ENCODE data around the gene TSTD1. TPM values are rescaled to one million over a fixed set of nuclear protein-coding genes. Genes with fewer than 3 reads are reported as not detected.

The TSTD1 gene
- total and polyA plus RNA-seq, 9 donors, result 22.4 to 36.7 (median 26.1) TPM

GRCh38 chr1:161013131-161013487 is 25.7 kb downstream of the TSTD1 start:
- H3K4me1 ChIP-seq (ENCODE audit: control insufficient read depth, insufficient read depth, low read length), result peaks cover 11% of the 10 kb centered on the region
- H3K36me3 ChIP-seq (ENCODE audit: control insufficient read depth, insufficient read depth, low read length), result no peaks in the 10 kb centered on the region
- no peak overlapping the region for H3K4me3 ChIP-seq (ENCODE audit: low read length)
- H3K9me3 ChIP-seq (replicated peaks; ENCODE audit: control insufficient read depth, low read depth, low read length), result no peaks in the 10 kb centered on the region
- peak overlapping the region; percentile 85 for H3K27ac ChIP-seq (ENCODE audit: low read length)
- no peak for DNase-seq
- no peaks in the 10 kb centered on the region for H3K27me3 ChIP-seq (ENCODE audit: control insufficient read depth, insufficient read depth, low read length)

DNA sequence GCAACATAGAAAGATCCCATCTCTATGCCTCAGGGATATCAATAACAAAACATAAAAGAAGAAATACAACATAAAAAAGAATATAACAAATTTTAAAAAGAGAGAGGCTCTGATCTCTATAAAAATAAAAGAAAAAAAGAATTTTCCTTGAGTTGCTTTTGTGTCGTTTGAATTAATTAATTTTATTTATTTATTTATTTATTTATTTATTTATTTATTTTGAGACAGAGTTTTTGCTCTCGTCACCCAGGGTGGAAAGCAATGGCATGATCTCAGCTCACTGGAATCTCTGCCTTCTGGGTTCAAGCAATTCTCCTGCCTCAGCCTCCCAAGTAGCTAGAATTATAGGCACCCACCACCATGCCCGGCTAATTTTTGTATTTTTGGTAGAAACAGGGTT is 26.3 kb downstream of the TSTD1 start:
- Histone ChIP-seq H3K4me3 (ENCODE audit: low read length) (no peak overlapping the region), H3K27ac (ENCODE audit: low read length) (no peak overlapping the region), H3K9me3 (replicated peaks; ENCODE audit: control insufficient read depth, low read depth, low read length) (no peaks in the 10 kb centered on the region), H3K36me3 (ENCODE audit: control insufficient read depth, insufficient read depth, low read length) (no peaks in the 10 kb centered on the region), H3K27me3 (ENCODE audit: control insufficient read depth, insufficient read depth, low read length) (no peaks in the 10 kb centered on the region), H3K4me1 (ENCODE audit: control insufficient read depth, insufficient read depth, low read length) (peaks cover 6% of the 10 kb centered on the region)
- DNase-seq, result no peak
- no CpG with 5 or more reads among the region's 3 CpGs for WGBS (ENCODE audit: insufficient coverage)

- no peaks in the 10 kb centered on the region for H3K9me3 ChIP-seq (replicated peaks; ENCODE audit: control insufficient read depth, low read depth, low read length)
- H3K4me3 ChIP-seq (ENCODE audit: low read length), result no peak overlapping the region
- peaks cover 6% of the 10 kb centered on the region for H3K4me1 ChIP-seq (ENCODE audit: control insufficient read depth, insufficient read depth, low read length)
- no peaks in the 10 kb centered on the region for H3K36me3 ChIP-seq (ENCODE audit: control insufficient read depth, insufficient read depth, low read length)
- H3K27ac ChIP-seq (ENCODE audit: low read length), result no peak overlapping the region
- 66% methylated on average over 2 of the region's 7 CpGs for WGBS (ENCODE audit: insufficient coverage)
- no peak for DNase-seq
- H3K27me3 ChIP-seq (ENCODE audit: control insufficient read depth, insufficient read depth, low read length), result no peaks in the 10 kb centered on the region
Observed at GRCh38 chr1:161009602-161010211, 29.1 kb downstream of the TSTD1 start.

DNA sequence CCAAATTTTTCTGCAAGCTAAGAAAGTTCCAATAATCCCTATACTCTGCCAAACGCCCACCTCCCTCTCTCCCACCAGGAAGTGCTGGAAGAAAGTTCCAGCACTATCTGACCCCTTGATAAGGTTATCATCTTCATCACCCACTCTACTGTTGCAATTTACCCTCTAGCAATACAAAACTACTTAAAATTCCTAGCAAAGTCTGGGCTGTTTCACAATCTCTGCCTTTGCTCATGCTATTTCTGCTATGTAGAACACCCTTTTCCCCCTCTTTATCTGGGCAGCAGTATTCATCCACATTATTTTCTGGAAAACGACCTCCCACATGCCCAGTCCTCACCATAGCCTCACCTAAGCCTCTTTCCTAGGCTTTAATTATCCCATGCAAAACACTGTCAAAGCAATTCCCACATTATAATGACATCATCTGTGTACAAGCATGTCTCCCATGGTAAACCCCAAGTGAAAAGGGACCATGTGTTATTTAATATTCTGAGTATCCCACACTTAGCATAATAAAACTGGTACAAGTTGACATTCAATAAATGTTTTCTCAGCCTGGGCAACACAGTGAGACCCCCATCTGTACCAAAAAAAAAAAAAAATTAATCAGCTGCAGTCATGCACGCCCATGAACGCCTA is 29.8 kb downstream of the TSTD1 start:
- Histone ChIP-seq H3K4me3 (ENCODE audit: low read length) (no peak overlapping the region), H3K27ac (ENCODE audit: low read length) (no peak overlapping the region), H3K27me3 (ENCODE audit: control insufficient read depth, insufficient read depth, low read length) (no peaks in the 10 kb centered on the region), H3K9me3 (replicated peaks; ENCODE audit: control insufficient read depth, low read depth, low read length) (no peaks in the 10 kb centered on the region), H3K4me1 (ENCODE audit: control insufficient read depth, insufficient read depth, low read length) (peaks cover 4% of the 10 kb centered on the region), H3K36me3 (ENCODE audit: control insufficient read depth, insufficient read depth, low read length) (no peaks in the 10 kb centered on the region)
- 52% methylated on average over 2 of the region's 4 CpGs for WGBS (ENCODE audit: insufficient coverage)
- DNase-seq, result no peak

- no peaks in the 10 kb centered on the region for H3K36me3 ChIP-seq (ENCODE audit: control insufficient read depth, insufficient read depth, low read length)
- H3K9me3 ChIP-seq (replicated peaks; ENCODE audit: control insufficient read depth, low read depth, low read length), result no peaks in the 10 kb centered on the region
- H3K27me3 ChIP-seq (ENCODE audit: control insufficient read depth, insufficient read depth, low read length), result no peaks in the 10 kb centered on the region
- DNase-seq, result no peak
- no peak overlapping the region for H3K4me3 ChIP-seq (ENCODE audit: low read length)
- H3K27ac ChIP-seq (ENCODE audit: low read length), result no peak overlapping the region
- WGBS (ENCODE audit: insufficient coverage), result no CpG with 5 or more reads among the region's 2 CpGs
- no peaks in the 10 kb centered on the region for H3K4me1 ChIP-seq (ENCODE audit: control insufficient read depth, insufficient read depth, low read length)
Observed at GRCh38 chr1:161007369-161007768, 31.4 kb downstream of the TSTD1 start.

GRCh38 chr1:161006563-161006962 is 32.2 kb downstream of the TSTD1 start:
- no peak overlapping the region for H3K4me3 ChIP-seq (ENCODE audit: low read length)
- 95% methylated on average over 4 of the region's 8 CpGs for WGBS (ENCODE audit: insufficient coverage)
- no peak for DNase-seq
- no peaks in the 10 kb centered on the region for H3K9me3 ChIP-seq (replicated peaks; ENCODE audit: control insufficient read depth, low read depth, low read length)
- no peaks in the 10 kb centered on the region for H3K27me3 ChIP-seq (ENCODE audit: control insufficient read depth, insufficient read depth, low read length)
- no peak overlapping the region for H3K27ac ChIP-seq (ENCODE audit: low read length)
- no peaks in the 10 kb centered on the region for H3K36me3 ChIP-seq (ENCODE audit: control insufficient read depth, insufficient read depth, low read length)
- H3K4me1 ChIP-seq (ENCODE audit: control insufficient read depth, insufficient read depth, low read length), result no peaks in the 10 kb centered on the region

DNA sequence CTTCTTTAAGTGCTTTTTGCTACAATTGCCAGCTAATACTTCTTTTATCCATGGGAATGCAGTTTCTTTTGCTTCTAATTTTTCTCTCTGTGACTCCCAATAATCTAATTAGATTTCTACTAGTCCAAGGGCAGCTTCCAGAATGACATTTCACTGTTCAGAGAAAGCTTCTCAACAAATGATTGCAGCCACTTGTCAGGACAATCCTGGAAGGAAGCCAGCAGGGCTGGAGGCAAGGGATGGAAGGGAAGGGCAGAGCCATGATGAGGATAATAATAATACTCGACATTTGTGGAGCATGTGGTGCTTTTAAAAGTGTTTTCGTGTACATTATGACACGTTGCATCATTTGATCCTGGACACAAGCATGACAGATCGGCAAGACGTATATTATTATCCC is 37.2 kb downstream of the TSTD1 start:
- DNase-seq, result no peak
- H3K36me3 ChIP-seq (ENCODE audit: control insufficient read depth, insufficient read depth, low read length), result peaks cover 17% of the 10 kb centered on the region
- no peak overlapping the region for H3K4me3 ChIP-seq (ENCODE audit: low read length)
- 61% methylated on average over 5 of the region's 5 CpGs for WGBS (ENCODE audit: insufficient coverage)
- H3K27me3 ChIP-seq (ENCODE audit: control insufficient read depth, insufficient read depth, low read length), result no peaks in the 10 kb centered on the region
- H3K4me1 ChIP-seq (ENCODE audit: control insufficient read depth, insufficient read depth, low read length), result no peaks in the 10 kb centered on the region
- no peaks in the 10 kb centered on the region for H3K9me3 ChIP-seq (replicated peaks; ENCODE audit: control insufficient read depth, low read depth, low read length)
- no peak overlapping the region for H3K27ac ChIP-seq (ENCODE audit: low read length)

DNA sequence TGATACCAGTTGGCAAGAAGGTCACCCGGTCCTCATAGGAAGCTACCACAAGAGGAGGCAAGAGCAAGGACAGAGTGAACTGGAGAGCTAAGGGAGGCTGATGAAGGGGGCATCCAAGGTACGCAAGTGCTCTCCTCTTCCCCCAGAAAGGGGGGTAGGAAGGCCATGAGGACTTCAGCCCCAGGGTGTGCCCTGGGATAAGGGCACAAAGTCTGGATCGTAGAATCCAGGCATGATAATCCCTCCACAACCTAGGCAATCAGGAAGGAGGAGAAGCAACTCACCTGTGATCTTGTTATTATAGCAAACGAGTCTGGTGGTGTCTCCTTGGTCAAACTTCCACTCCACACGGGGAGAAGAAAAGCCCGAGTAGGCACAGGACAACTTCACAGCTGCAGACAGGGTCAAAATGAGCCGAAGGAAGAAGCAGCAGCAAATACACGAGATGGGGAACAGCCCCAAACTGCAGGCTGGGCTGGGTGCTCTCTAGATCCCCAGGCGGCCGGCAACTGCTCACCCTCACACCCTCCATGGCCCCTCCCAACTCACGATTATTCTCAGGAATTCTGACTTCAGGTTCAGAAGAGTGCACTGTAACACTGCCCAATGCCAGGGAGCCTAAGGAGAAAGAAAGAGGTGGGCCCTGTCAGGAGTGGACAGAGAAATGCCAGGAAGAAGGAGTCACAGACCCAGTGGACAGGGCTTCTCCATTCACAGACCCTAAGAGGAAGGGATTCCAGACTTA is 37.9 kb downstream of the TSTD1 start:
- Histone ChIP-seq H3K4me3 (ENCODE audit: low read length) (no peak overlapping the region), H3K27me3 (ENCODE audit: control insufficient read depth, insufficient read depth, low read length) (no peaks in the 10 kb centered on the region), H3K9me3 (replicated peaks; ENCODE audit: control insufficient read depth, low read depth, low read length) (no peaks in the 10 kb centered on the region), H3K27ac (ENCODE audit: low read length) (no peak overlapping the region), H3K4me1 (ENCODE audit: control insufficient read depth, insufficient read depth, low read length) (no peaks in the 10 kb centered on the region), H3K36me3 (ENCODE audit: control insufficient read depth, insufficient read depth, low read length) (peaks cover 17% of the 10 kb centered on the region)
- WGBS (ENCODE audit: insufficient coverage), result 80% methylated on average over 7 of the region's 11 CpGs
- DNase-seq, result no peak

GRCh38 chr1:160999376-160999775 is 39.4 kb downstream of the TSTD1 start:
- DNase-seq, result no peak
- no peak overlapping the region for H3K4me3 ChIP-seq (ENCODE audit: low read length)
- H3K27me3 ChIP-seq (ENCODE audit: control insufficient read depth, insufficient read depth, low read length), result no peaks in the 10 kb centered on the region
- H3K9me3 ChIP-seq (replicated peaks; ENCODE audit: control insufficient read depth, low read depth, low read length), result no peaks in the 10 kb centered on the region
- H3K4me1 ChIP-seq (ENCODE audit: control insufficient read depth, insufficient read depth, low read length), result no peaks in the 10 kb centered on the region
- no peak overlapping the region for H3K27ac ChIP-seq (ENCODE audit: low read length)
- peaks cover 17% of the 10 kb centered on the region for H3K36me3 ChIP-seq (ENCODE audit: control insufficient read depth, insufficient read depth, low read length)
- WGBS (ENCODE audit: insufficient coverage), result 79% methylated on average over 5 of the region's 5 CpGs

DNA sequence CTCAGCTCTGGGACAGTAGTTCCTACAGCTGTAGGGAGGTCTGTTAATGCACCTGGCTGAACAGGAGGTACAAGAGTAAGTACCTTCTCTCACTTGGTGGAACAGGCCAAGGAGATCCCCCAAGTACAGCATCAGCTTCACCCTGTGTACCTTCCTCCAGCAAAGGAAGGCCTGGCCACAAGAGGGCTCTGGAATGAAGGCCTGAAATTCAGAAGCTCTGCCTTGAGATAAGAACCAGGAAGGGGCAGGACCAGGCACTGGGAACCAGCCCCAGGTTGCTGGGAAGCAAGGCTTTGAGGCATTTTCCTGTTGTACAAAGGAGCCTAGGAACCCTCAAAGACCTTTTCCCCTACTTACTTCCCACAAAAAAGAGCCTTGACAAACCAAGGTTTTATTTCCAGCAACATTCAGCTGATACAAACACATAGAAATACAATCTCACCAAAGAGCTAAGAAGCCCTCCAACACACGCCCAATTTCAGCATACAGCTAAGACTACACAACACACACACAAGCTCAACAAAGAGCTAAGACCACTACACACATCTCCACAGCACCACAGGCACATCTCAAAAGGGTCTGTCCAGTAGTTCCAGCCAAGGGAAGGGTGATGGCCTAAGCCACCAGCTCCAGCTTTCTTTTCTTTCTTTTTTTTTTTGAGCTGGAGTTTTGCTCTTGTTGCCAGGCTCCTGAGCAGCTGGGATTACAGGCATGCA is 41.3 kb downstream of the TSTD1 start:
- Histone ChIP-seq H3K4me3 (ENCODE audit: low read length) (no peak overlapping the region), H3K36me3 (ENCODE audit: control insufficient read depth, insufficient read depth, low read length) (peaks cover 17% of the 10 kb centered on the region), H3K27ac (ENCODE audit: low read length) (peak overlapping the region; percentile 77), H3K4me1 (ENCODE audit: control insufficient read depth, insufficient read depth, low read length) (no peaks in the 10 kb centered on the region), H3K27me3 (ENCODE audit: control insufficient read depth, insufficient read depth, low read length) (no peaks in the 10 kb centered on the region), H3K9me3 (replicated peaks; ENCODE audit: control insufficient read depth, low read depth, low read length) (no peaks in the 10 kb centered on the region)
- WGBS (ENCODE audit: insufficient coverage), result 83% methylated on average over 1 of the region's 1 CpG
- peak; percentile 61 for DNase-seq
